ENCODE measurements around the gene GNRHR. TPM values are rescaled to one million over a fixed set of nuclear protein-coding genes. Genes with fewer than 3 reads are reported as not detected.
A peak's percentile ranks its signal among the peaks of the same experiment; 100 is the strongest.

Gene GNRHR
- total and polyA plus RNA-seq, 10 donors: 0.37 TPM; not detected in 9

- Histone ChIP-seq H3K4me1 (peaks cover 5 to 31% (median 23%) of the 10 kb centered on the region in 6 donors), H3K4me3 (no peak overlapping the region), H3K27ac (no peak overlapping the region), H3K9me3 (peaks cover 0 to 17% (median 11%) of the 10 kb centered on the region in 8 donors), H3K36me3 (peaks cover 0 to 11% (median 0%) of the 10 kb centered on the region in 6 donors), H3K27me3 (replicated peaks in 1 of 7) (no peaks in the 10 kb centered on the region)
- DNase-seq: no peak
- TF ChIP-seq POLR2A (IDR thresholded peaks at IDR 0.05) (no peak), POLR2AphosphoS5 (IDR thresholded peaks at IDR 0.05) (no peak), CTCF (IDR thresholded peaks at IDR 0.05 in 8 of 11, conservative IDR thresholded peaks at IDR 0.05 in 3 of 11) (no peak)
- intact Hi-C loops (cut with DNase I; ENCODE audit: low total_unique reads): no loop called here
- WGBS, 5 donors: 85 to 100% (median 94%) methylated on average over 2 of the region's 2 CpGs
Measured at GRCh38 chr4:67704843-67705242, 49.3 kb downstream of the GNRHR start.

- 89 to 97% (median 96%) methylated on average over 2 of the region's 2 CpGs for WGBS, 5 donors
- no peak for DNase-seq
- peaks cover 5 to 54% (median 37%) of the 10 kb centered on the region in 6 donors for H3K4me1 ChIP-seq
- H3K36me3 ChIP-seq: peaks cover 0 to 7% (median 0%) of the 10 kb centered on the region in 6 donors
- peaks cover 0 to 12% (median 9%) of the 10 kb centered on the region in 8 donors for H3K9me3 ChIP-seq
- H3K4me3 ChIP-seq: peak overlapping the region in 3 of 8 donors; percentile 70 to 90 (median 81)
- intact Hi-C loops (cut with DNase I; ENCODE audit: low total_unique reads): no loop called here
- TF ChIP-seq POLR2A (IDR thresholded peaks at IDR 0.05) (no peak), CTCF (IDR thresholded peaks at IDR 0.05 in 8 of 11, conservative IDR thresholded peaks at IDR 0.05 in 3 of 11) (no peak), POLR2AphosphoS5 (IDR thresholded peaks at IDR 0.05) (no peak)
- peak overlapping the region in 4 of 8 donors; percentile 93 to 95 (median 94) for H3K27ac ChIP-seq
- H3K27me3 ChIP-seq (replicated peaks in 1 of 7): no peaks in the 10 kb centered on the region
Measured at GRCh38 chr4:67702166-67702565, 52.0 kb downstream of the GNRHR start.

DNA sequence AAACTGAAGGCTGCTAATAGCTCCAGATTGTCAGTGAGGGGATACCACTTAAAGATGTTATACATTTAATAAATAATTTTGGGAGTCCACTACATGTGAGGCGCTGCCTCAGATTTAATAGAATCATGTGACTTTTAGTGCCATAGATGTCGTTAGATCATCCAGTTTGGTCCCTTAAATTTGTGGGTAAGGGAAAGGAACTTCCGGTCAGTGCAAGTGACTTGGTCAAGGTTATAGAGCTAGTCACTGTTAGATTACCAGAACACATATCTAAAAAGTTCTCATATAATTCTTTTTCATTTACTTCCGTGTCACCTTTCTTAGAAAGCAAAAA, 52.7 kb downstream of the GNRHR start:
- H3K4me3 ChIP-seq: peak overlapping the region; percentile 70 to 93 (median 89)
- intact Hi-C loops (cut with DNase I; ENCODE audit: low total_unique reads): no loop called here
- H3K27ac ChIP-seq: peak overlapping the region; percentile 86 to 95 (median 92)
- H3K36me3 ChIP-seq: peaks cover 0 to under 1% (median 0%) of the 10 kb centered on the region in 6 donors
- H3K27me3 ChIP-seq (replicated peaks in 1 of 7): no peaks in the 10 kb centered on the region
- peaks cover 5 to 60% (median 37%) of the 10 kb centered on the region in 6 donors for H3K4me1 ChIP-seq
- peaks cover 0 to 7% (median 2%) of the 10 kb centered on the region in 8 donors for H3K9me3 ChIP-seq
- no peak for DNase-seq
- WGBS, 5 donors: 4 to 9% (median 7%) methylated on average over 4 of the region's 4 CpGs
- TF ChIP-seq POLR2AphosphoS5 (IDR thresholded peaks at IDR 0.05): no peak
- no peak for TF ChIP-seq CTCF (IDR thresholded peaks at IDR 0.05 in 8 of 11, conservative IDR thresholded peaks at IDR 0.05 in 3 of 11)

DNA sequence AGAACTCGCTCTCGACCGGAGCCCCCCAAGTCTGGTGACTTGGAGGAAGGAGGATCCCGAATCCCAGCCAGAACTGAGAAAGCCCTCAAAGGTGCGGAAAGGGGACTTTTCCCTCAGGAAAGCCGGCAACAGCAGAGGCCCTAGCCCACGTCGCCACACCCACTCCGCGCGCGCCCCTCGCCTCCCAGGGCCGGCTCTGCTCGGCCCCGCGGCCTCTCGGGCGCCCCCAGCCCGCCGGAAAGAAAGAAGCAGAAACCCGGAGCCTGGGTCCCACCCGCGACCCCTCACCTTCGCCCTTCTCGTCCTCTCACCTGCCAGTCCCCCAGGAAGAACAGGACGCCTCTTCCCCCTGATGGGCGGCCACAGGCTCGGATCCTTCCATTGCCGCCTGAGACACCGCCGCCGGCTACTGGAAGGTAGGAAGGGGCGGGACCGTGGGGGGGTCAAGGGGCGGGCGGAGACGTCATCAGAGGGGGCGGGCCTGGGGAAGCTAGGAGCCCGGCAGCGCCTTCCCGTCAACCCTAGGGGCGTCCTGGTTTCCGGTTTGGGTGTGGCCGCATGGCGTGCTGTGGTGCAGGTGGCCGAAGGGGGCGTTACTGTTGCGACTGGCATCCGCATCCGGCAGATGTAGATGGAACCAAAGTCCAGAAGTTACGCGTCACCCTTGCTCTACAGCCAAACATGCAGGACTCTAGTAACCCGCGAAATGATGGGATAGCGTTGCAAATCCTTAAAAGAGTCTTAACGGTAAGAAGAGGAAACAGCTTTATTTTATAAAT, 53.3 kb downstream of the GNRHR start, which contains the start of gene UBA6:
TSS of gene UBA6 (minus strand) at position 418 of the 779 bp plus-strand sequence. CDS start at position 382, 36 bp downstream.
- Histone ChIP-seq H3K27me3 (replicated peaks in 1 of 7) (no peaks in the 10 kb centered on the region), H3K4me1 (peaks cover 5 to 61% (median 37%) of the 10 kb centered on the region in 6 donors), H3K9me3 (peaks cover 0 to 1% (median 0%) of the 10 kb centered on the region in 8 donors), H3K27ac (peak within 1 kb of the TSS; percentile 86 to 95 (median 92)), H3K4me3 (peak within 1 kb of the TSS; percentile 70 to 93 (median 89)), H3K36me3 (peaks cover 0 to 3% (median 0%) of the 10 kb centered on the region in 6 donors)
- intact Hi-C loops (cut with DNase I; ENCODE audit: low total_unique reads): no loop called here
- peak; percentile 34 to 84 (median 65) for TF ChIP-seq CTCF (IDR thresholded peaks at IDR 0.05 in 8 of 11, conservative IDR thresholded peaks at IDR 0.05 in 3 of 11)
- peak in 2 of 3 donors; percentile 21 to 23 for TF ChIP-seq POLR2A (IDR thresholded peaks at IDR 0.05)
- peak; percentile 87 to 92 (median 89) for TF ChIP-seq POLR2AphosphoS5 (IDR thresholded peaks at IDR 0.05)
- peak; percentile 98 for DNase-seq
- 0 to 1% (median 0%) methylated on average over 43 to 57 of the region's 57 CpGs for WGBS, 5 donors

All from spleen (tissue), 11 donors.